H1 (cell line): ENCODE data around the gene LINC00632.

ENCODE experiments used
- CBX5 ChIP-seq: fragments of 300-800, 300-1000 bp; sonication (generic); IDR thresholded peaks from 2 replicates; pipeline ENCODE4 v1.7.1; 2016; ENCODE audit warnings: antibody characterized with exemption, low read length, low read depth
- CTCF ChIP-seq, 3 experiments: IDR thresholded peaks; 1 replicate in 2 of 3; 2 replicates in 1 of 3; pipeline versions ENCODE4 v1.5.1 to v1.6.1; 2011; ENCODE audit warnings: low read length in 3 of 3, mild to moderate bottlenecking in 3 of 3, inconsistent platforms in 2 of 3, low read depth in 1 of 3, moderate library complexity in 1 of 3; ENCODE audit not compliant: insufficient read depth in 1 of 3; ENCODE audit errors: control extremely low read depth in 1 of 3
- EZH2 ChIP-seq: fragments of 200-600 bp; sonication (generic); IDR thresholded peaks from 2 replicates; pipeline ENCODE4 v1.7.1; 2012; ENCODE audit warnings: low read depth, mild to moderate bottlenecking, moderate library complexity, low read length, inconsistent platforms; ENCODE audit not compliant: severe bottlenecking
- GABPA ChIP-seq: IDR thresholded peaks from 2 replicates; pipeline ENCODE4 v1.6.1; 2011; ENCODE audit warnings: mild to moderate bottlenecking, low read length, moderate library complexity, borderline replicate concordance; ENCODE audit not compliant: insufficient read depth
- POLR2A ChIP-seq, 2 experiments: IDR thresholded peaks; 1 replicate in 1 of 2; 2 replicates in 1 of 2; pipeline ENCODE4 v1.6.1; 2011; ENCODE audit warnings: low read depth in 2 of 2, low read length in 2 of 2, mild to moderate bottlenecking in 2 of 2; ENCODE audit errors: control extremely low read depth in 1 of 2
- TAF1 ChIP-seq: IDR thresholded peaks from 2 replicates; pipeline ENCODE4 v1.6.1; 2011; ENCODE audit warnings: mild to moderate bottlenecking, low read depth, low read length
- ZNF274 ChIP-seq: IDR thresholded peaks from 2 replicates; pipeline ENCODE4 v1.7.0; 2012; ENCODE audit warnings: low read length, borderline replicate concordance; ENCODE audit errors: extremely low read depth

GRCh38 chrX:140711894-140712293, 2.3 kb downstream of the LINC00632 start:
- TF ChIP-seq CTCF (IDR thresholded peaks at IDR 0.05; ENCODE audit: control extremely low read depth in 1 of 3, insufficient read depth in 1 of 3, low read depth in 1 of 3, low read length in 3 of 3) (no peak), CBX5 (no peak), TAF1 (no peak), EZH2 (no peak), POLR2A (IDR thresholded peaks at IDR 0.05; ENCODE audit: control extremely low read depth in 1 of 2, low read depth in 2 of 2, low read length in 2 of 2) (no peak), ZNF274 (no peak), GABPA (no peak)
